Bone marrow (tissue), 2 donors: ENCODE data around the gene TBC1D14.

Experiments
- DNase-seq, 2 donors: peaks; one replicate each; lab custom pipeline; 2025; lab: John Stamatoyannopoulos, UW

Gene TBC1D14, protein sequence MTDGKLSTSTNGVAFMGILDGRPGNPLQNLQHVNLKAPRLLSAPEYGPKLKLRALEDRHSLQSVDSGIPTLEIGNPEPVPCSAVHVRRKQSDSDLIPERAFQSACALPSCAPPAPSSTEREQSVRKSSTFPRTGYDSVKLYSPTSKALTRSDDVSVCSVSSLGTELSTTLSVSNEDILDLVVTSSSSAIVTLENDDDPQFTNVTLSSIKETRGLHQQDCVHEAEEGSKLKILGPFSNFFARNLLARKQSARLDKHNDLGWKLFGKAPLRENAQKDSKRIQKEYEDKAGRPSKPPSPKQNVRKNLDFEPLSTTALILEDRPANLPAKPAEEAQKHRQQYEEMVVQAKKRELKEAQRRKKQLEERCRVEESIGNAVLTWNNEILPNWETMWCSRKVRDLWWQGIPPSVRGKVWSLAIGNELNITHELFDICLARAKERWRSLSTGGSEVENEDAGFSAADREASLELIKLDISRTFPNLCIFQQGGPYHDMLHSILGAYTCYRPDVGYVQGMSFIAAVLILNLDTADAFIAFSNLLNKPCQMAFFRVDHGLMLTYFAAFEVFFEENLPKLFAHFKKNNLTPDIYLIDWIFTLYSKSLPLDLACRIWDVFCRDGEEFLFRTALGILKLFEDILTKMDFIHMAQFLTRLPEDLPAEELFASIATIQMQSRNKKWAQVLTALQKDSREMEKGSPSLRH

DNA sequence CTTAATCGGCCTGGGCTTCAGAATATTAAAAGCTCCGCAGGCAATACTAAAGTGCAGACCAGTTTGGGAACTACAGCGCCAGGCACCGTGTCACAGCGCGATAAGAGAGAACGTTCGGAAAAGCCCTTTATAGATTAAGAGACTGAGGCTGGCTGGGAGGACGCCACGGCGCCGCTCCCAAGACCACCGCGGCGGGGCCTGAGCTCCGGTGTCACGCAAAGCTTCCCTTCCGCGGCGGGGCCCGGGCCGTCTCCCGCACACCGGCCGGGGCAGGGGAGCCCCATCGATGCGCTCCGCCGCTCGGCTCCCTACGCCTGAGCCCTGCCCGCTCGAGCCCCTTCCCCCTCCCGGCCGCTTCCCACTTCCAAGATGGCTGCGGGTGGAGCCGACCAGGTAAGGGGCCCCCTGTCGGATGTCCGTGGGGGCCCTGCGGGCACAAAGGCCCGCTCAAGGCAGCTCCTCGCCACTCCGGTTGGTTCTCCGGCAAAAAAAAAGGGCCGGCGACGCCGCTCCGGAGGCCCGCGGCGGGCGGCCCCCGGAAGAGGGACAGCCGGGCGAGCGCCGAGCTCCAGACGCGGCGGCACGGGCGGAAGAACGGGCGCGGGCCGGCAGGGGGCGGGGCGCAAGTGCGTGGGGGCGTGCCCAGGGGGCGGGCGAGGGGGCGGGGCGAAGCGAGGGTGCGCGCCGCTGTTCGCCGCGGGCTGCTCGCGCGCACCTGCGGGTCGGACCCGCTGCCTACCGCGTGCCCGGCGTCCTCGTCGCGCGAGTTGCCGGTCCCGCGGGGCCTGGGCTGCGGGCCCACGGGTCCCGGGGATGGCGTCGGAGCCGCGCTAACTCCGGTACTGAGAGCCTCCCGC is at the start of gene TBC1D14:
Gene TBC1D14, plus strand, starts transcription at position 714 of the 857 bp plus-strand sequence. CDS start 13,564 bp downstream, outside the sequence.
- DNase-seq: peak; percentile 67 to 88

DNA sequence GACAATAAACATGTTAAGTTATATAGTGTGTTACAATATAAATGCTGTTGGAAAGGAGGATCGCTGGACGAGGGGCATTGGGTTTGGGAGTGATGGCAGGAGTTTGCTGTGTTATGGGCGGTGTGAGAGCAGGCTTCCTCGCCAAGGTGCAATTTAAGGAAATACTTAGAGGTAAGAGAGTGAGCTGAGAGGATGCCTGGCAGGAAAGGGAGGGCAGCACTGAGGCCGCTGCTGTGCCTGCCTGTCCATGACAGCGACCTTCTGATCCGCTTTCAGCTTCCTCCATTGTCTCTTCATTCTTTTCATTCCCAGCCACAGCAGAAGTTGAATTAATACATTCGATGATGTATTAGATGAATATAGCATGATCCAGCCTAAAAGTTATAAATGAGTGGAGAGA is 41.2 kb upstream of the TBC1D14 start:
- DNase-seq: peak in 1 of 2 donors; percentile 25

DNA sequence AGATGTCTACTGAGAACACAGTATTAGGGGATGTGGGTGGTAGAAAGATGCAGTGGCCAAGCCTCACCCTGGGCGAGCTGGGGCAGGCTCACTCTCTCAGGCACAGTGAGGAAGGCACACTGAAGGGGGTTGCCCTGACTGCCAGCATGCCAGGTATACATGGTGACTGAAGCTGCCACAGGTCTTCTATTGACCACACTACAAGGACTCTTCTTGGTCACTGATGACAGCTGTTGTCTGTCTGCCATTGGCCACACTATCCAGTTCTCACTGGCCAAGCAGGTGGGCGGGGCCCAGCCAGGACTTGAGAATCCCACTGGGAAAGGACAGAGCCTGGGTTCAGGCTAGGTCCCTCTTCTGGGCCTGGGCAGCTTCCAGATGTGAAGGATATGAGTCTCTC is 39.7 kb upstream of the TBC1D14 start:
- no peak for DNase-seq

DNA sequence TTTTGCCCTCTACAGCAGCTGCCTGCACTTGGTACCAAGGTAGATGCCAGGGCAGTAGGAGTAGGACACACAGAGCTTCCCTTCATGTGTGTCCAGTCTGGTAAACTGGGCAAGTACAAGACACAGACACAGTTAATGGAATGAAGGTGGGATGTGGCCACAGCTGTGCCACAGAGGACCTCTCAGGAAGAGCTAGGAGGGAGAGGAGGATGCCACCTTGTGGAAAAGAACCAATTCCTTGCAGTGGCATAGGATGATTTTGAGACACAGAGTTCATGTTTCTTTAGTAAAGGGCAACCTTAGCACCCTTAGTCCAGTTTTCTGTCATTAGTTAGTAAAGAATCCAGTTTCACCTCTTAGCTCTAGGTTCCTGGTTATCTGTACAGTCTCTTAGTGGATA is 36.3 kb upstream of the TBC1D14 start:
- no peak for DNase-seq

DNA sequence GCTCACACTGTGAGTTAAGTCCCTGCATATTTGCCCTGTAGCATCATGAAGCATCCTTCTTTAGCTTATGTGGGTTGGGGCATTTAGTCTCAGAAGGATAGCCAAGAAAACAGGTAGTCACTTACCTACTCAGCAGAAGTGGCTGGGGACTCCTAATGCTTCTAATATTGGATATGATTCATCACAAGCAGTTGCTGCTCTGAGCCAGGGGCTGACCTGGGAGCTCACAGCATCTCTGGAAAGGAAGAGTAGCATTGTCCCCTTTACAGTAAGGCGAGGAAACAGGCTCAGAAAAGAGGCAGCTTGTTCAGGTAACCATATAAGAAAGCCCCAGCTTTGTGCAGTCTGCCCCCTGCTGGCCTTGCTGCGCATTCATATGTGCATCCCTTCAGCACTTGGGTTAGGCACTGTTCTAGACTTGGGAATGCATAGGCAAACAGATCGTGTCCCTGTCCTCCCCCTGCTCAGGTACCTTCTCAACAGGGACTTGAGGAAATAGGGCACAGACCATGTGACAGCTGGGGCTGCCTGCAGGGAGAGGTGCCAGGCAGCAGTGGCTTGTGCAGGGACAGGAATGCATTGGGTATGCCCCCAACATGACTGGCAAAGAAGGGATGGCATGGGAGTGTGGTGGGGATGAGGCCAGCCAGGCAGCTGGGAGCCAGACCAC is 35.7 kb upstream of the TBC1D14 start:
- DNase-seq: peak; percentile 6 to 18

DNA sequence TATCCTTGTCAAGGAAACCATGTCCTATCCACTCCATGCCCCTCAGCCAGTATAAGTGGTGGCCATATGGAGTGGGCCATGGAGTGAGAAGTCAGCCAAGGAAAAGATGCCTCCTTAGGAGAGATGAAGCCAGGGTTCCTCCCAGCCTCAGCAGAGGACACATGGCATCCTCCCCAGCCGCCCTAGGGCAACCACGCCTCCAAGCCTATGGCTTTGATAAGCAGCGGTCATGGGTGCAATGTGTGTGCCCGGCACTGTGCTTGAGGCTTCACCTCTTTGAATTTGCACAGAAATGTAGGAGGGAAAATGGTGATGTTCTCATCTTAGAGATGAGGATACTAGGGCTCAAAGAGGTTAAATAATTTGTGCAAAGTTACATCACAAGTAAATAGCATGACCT is 34.6 kb upstream of the TBC1D14 start:
- DNase-seq: no peak

DNA sequence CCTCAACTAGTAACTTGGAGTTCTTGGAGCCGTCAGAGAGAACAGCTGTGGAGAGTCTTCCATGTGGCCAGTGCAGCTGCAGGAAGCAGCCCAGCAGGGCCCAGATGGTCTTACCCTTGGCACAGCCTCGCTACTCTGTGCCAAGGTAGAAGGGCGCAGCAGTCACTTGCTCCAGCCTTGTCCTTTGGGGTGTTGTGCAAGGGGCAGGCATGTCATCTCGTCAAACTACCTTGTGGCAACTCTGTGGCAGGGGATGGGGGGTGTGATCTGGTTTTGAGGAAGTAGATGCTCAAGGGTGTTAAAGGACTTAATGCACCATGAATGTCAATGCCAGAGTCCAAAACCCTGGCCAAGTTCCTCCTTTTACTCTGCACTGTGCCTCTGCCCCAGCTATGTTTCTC is 34.2 kb upstream of the TBC1D14 start:
- DNase-seq: peak; percentile 39 to 95

DNA sequence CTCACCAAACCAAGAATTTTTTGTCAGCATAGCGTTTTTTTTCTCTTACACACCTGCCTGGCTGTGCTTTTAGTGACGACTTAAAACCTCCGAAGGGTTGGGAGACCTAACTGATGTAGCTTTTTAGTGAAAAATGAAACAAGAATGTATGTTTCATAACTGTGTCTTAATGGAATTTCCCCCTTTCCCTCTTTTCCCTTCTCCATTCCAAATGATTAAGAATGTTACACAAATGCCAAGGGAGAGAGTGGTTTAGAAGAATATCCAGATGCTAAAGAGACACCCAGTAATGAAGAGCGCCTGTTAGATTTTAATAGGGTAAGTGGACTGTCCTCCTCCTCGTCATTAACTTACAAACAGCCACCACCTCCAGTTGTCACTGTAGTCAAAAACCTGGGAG is 33.2 kb upstream of the TBC1D14 start:
- no peak for DNase-seq

DNA sequence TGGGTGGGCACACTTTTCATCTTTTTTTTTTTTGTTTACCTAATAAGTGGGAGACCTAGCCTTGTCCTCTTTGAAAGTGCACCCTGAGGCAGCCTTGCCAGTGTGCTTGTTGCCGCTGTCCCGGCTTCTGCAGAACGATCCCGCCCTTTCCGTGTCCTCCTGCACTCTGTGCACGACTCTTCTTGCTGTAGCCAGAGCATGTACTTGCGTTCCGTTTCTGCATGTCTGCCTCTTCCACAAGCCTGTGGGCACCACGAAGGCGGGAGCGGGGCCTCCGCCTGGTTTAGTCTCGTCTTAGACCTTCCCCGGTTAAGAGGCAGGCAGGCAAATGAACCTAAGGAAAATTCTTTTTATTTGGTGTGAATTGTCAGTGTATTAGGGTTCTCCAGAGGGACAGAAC is 32.6 kb upstream of the TBC1D14 start:
- DNase-seq: no peak

DNA sequence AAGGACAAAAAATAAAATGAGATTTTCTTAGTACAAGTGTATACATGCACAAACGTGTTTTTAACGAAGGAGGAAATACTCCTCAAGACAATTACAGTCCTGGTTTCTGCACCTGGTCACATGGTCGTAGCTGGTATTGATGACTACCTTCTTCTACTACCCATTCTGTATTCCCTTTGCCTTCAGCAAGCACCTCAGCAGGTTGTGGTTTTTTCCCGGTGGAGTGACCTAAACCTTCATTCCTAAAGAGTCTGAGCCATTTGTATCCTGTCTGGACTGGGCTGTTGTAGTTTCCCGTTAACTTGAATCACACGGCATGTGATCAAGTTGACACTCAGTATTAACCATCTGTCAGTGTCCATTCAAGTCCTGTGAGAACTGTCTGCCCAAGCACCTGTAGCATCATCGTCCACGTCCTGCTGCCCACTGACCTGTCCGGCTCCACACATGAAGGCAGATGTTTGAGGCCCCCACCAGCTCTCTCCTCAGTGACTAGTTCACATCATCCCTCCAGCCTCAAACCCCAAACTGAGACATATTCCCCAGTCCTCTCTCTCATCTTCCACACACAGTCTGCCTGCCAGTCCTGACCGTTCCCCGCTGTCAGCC is 31.1 kb upstream of the TBC1D14 start:
- no peak for DNase-seq

DNA sequence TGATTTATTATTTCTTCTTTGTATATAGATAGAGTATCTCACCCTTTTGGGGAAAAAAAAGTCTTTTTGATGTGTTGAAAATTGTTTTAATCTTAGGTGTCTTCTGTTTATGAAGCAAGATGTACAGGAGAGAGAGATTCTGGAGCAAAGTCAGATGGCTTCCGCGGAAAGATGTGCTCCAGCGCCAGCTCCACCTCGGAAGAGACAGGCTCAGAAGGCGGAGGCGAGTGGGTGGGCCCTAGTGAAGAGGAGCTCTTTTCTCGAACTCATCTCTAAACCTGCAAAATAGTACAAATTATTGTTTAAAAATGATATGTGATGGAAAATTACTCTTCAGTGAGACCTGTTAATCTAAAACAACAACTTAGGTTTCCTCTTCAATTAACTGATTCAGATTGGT is 28.9 kb upstream of the TBC1D14 start:
- DNase-seq: no peak

DNA sequence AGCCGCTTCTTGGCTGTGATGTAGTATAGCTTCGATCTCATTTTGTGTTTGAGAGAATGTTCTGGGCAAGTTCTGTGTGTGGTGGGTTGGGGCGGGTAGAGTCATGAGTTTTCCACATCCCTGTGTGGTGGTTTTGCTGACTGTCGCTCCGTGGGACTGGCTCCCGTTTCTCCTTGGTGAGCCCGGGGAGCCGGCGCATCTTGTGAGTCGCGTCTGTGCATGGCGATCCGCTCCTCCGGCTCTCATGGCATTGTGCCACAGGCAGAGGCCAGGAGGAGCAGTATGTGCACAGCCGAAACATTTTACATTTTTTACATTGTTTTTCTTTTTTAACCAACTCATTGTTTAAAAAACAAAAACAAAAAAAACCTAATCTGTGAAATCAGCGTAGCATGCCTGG is 27.7 kb upstream of the TBC1D14 start:
- no peak for DNase-seq

DNA sequence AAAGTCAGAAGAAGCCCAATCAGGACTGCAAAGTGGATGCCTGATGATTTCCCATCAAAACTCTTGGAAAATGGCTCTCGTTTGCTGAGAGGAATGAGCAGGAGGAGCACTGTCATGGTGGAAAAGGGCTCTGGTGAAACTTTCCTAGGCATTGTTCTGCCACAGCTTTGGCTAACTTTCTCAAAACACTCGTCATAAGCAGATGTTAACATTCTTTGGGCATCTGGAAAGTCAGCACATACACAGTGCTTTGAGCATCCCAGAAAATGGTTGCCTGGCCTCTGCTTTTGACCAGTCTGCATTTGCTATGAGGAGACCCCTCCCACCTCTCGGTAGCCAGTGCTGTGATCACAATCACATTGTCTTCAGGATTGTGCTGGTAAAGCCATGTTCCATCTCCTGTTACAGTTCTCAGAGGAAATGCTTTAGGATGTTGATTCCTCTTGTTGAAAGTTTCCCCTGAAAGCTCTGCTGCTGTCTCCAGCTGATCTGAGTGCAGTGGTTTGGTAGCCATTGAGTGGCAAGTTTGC is 25.2 kb upstream of the TBC1D14 start:
- DNase-seq: no peak

DNA sequence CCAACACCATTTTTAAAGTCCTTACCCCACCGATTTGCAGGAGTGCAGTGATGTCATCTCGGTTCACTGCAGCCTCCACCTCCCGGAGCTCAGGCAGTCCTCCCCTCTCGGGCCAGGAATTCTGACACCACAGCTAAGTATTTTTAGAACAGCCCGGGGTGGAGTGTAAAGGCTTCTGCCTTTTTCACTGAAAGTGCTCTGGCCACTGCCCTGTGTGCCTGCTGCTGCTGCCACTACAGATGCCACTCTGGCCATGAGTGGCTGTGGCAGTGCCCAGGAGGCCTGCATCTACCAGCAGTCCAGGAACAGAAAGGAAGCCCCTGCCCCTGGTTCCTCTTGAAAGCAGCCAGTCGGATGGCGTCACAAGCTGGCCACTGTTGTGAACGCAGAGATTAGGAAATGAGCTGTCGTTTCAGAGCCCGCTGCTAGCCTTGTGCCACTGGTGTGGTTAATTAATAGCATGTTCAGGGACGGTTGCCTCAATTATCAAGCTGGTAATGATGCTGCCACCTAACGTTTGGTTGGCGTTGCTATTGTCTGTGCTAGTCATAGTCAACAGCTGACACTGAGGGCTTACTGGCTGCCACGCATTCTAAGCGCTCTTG is 23.6 kb upstream of the TBC1D14 start:
- DNase-seq: peak; percentile 21 to 27

DNA sequence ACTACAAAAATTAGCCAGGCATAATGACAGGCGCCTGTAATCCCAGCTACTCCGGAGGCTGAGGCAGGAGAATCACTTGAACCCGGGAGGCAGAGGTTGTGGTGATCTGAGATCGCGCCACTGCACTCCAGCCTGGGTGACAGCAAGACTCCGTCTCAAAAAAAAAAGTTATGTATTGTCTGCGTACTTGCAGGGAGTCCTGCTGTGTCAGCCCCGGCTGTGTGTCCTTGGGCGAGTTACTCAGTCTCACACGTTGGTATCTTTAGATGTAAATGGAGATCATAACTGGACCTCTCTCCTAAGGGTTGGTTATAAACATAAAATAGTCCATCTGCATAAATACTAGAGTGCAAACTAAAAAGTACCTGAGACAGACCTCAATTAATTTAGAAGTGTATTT is 22.7 kb upstream of the TBC1D14 start:
- DNase-seq: no peak

DNA sequence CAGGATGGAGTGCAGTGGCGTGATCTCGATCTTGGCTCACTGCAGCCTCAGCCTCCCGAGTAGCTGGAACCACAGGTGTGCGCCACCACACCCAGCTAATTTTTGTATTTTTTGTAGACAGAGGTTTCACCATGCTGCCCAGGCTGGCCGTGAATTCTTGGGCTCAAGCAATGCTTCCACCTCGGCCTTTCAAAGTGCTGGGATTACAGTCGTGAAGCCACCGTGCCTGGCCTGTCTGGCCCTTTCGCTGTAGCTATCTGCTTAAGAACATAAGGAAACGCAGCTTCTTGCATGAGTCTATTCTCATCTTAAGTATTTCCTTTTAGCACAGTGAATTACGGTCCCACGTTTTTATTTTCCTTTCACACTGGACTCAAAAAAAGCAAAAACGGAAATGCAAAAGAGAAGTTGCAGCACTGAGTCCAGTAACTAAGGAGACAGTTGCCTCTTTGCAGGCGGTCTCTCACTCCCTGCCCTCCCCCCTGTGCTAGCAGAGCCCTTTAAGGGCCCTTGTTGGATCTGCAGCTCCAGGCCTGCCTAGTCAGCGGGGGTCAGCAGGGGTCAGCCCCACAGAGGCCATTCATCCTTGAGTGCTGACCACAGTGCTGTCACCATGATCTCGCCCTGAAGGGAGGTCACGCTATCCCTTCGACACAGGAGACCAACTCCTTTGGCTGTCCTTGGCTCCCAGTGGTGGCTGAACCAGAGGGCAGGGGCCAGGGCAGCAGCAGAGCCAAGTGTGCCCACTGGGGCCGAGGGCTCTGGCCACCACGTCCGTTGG is 21.8 kb upstream of the TBC1D14 start:
- peak in 1 of 2 donors; percentile 75 for DNase-seq

DNA sequence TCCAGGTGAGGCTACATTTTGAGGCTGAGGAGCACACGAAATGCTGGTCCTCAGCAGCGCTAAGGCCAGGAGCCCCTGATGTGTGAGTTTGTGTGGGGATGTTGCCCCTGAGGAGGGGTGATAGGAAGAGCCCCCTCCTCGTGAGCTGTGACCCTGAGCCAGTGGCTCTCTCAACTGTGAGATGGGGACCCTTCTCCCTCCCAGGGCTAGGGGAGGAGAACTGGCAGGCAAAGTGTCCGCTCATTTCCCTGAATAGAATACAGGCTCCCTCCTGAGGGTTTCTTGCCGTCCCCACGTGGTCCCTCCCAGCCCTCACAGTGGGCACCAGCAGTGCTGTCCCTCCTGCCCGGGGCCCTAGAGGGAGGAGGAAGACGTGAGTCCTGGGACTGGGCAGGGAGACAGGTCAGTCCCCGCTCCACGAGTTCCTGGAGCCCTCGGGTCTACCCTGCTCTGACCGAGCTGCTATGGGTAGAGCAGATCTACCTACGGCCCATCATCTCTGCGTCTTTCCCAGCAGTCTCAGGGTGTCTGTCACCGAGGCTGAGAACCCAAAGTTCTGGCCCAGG is 21.0 kb upstream of the TBC1D14 start:
- DNase-seq: no peak

DNA sequence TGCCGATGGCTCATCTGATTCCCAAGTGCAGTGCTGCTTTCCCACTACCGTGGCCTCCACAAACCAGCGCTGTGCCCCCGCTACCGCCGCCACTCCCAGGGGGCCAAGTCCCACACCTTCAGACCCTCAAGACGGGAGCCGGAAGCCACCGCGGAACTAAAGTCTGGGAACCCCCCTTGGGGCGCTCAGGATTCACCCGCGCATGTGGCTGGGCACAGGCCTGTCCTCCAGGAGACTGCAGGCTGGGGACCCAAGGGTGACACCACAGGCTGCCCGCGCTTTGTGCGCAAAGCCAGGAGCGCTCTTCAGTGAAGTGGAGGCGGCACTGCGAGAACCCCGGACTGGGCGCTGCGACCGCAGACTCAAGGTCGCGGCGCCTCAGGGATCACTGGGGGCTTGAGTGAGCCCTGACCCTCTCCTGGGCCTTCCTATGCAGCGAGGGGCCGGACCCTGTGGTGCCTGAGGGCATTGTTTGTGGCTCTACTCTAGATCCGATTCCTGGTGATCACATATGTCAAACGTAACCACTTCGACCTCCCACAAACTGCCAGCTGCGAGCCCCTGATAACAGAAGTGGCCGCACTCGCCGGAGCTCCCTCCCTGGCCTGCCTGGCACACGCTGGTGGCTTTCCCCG is 20.4 kb upstream of the TBC1D14 start:
- DNase-seq: no peak

DNA sequence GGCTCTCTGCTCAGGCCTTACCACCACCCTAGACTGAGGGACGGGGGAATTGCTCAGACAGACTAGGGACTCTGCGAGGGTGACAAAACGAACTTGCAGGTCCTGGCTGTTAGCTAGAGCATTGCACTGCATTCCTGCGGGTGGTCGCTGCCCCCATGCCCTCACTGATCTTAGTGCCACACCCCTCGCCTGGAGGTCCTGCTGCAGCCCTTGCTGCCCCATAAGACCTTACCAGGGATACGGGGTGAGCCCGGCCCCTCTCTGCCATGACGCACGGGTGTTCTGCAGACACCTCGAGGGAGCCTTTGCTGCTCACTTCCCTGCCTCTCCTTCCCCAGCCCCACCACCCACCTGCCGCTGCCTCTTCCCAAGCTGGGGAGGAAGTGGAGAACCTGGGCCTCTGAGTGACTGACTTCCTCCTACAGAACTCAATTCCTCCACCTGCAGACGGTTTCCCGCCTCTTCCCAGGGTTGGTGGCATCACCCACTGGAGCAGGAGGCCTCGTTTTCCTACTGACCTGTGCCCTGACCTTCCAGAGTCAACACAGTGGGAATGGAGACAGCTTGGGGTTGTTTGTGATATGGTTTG is 19.8 kb upstream of the TBC1D14 start:
- no peak for DNase-seq
